Heart right ventricle (tissue), 16 donors: Measurements from ENCODE around the gene MS4A15. TPM values are rescaled to one million over a fixed set of nuclear protein-coding genes. Genes with fewer than 3 reads are reported as not detected.
"Not testable (repeated sequence)": the region's sequence is repeated elsewhere in the genome, so short reads cannot be mapped to it uniquely, and the experiment has no call there.

Experiments
- ATAC-seq, 8 donors: fragments of 200-7000 bp; cut with Tn5 transposase; one replicate each; pipeline ENCODE4 v1.9.1; 2020; ENCODE audit warnings: mild to moderate bottlenecking in 8 of 8, moderate library complexity in 8 of 8, moderate number of reproducible peaks in 1 of 8
- DNase-seq, 2 donors: peaks; one replicate each; pipeline ENCODE4 v3.0.0-alpha.2; 2020
- H3K27ac ChIP-seq, 10 donors: fragments of 200-600 bp; sonication (generic) in 2 of 10; one replicate each; pipeline versions ENCODE4 v1.5.0 to v1.8.0; 2020 to 2022; ENCODE audit warnings: mild to moderate bottlenecking in 3 of 10
- H3K27me3 ChIP-seq, 7 donors: fragments of 200-600 bp; one replicate each; pipeline ENCODE4 v1.8.0; 2021 to 2022; ENCODE audit warnings: mild to moderate bottlenecking in 2 of 7
- H3K36me3 ChIP-seq, 9 donors: fragments of 200-600 bp; sonication (generic) in 1 of 9; one replicate each; pipeline versions ENCODE4 v1.5.0 to v1.8.0; 2020 to 2022; ENCODE audit warnings: mild to moderate bottlenecking in 2 of 9
- H3K4me1 ChIP-seq, 9 donors: fragments of 200-600 bp; sonication (generic) in 1 of 9; one replicate each; pipeline versions ENCODE4 v1.5.0 to v1.8.0; 2020 to 2022; ENCODE audit warnings: mild to moderate bottlenecking in 4 of 9
- H3K4me3 ChIP-seq, 10 donors: fragments of 200-600 bp; sonication (generic) in 2 of 10; one replicate each; pipeline versions ENCODE4 v1.5.0 to v1.8.0; 2020 to 2022; ENCODE audit warnings: mild to moderate bottlenecking in 7 of 10, moderate library complexity in 2 of 10
- H3K9me3 ChIP-seq, 11 donors: fragments of 200-600 bp in 10 of 11; sonication (generic) in 2 of 11; one replicate each; pipeline versions ENCODE4 v1.5.0 to v1.8.0; 2013 to 2022; ENCODE audit warnings: mild to moderate bottlenecking in 2 of 11, control low read depth in 1 of 11, moderate library complexity in 1 of 11
- CTCF ChIP-seq, 9 donors: fragments of 200-600 bp; sonication (generic) in 2 of 9; IDR thresholded peaks; one replicate each; pipeline versions ENCODE4 v1.5.0 to v1.8.0; 2021 to 2022; ENCODE audit warnings: antibody characterized with exemption in 9 of 9, mild to moderate bottlenecking in 5 of 9, moderate library complexity in 1 of 9
- WGBS, 2 donors: extraction: QIAGEN DNeasy Blood & Tissue Kit; methylation state at CpG; one replicate each; pipeline ENCODE4 v1.1.7; 2013; ENCODE audit warnings: inconsistent platforms in 1 of 2; 5-methylcytosine and 5-hydroxymethylcytosine counted together
- intact Hi-C, 10 donors: fragments of 100-400 bp; cut with DNase I; formaldehyde crosslinking; loops; one replicate each; pipeline versions ENCODE4 v1.11.1 to v1.14.2; 2022
- polyA plus RNA-seq, 2 donors: library from polyadenylated mRNA; stranded (reverse); fragments of 200-250 nt; gene quantifications; one replicate each; pipeline ENCODE4 v1.2.3, GENCODE V29; 2013
- total RNA-seq, 10 donors: library from RNA; stranded (reverse); fragmentation: NEBNext Ultra II Directional in 3 of 10; extraction: Animal tissue kit (Norgen Biotek cat#: 25700) in 3 of 10; gene quantifications; one replicate each; pipeline versions ENCODE4 v1.2.1 to v1.2.4, GENCODE V29; 2021 to 2023
- donor health status: Arrhythmogenic right ventricular cardiomyopathy.
- donor health status: ischemic (EF 13 %, LVEDD 7.1; RV severe dilation, severe dysfunction).
- donor health status: healthy with polysubstance abuse.
- donor health status: DM: no; HTN: yes; CAD: no.
- donor health status: DM: no; HTN: no; CAD: no.
- donor health status: ischemic (EF 25% LVEDD 6.9; RV normal size, moderate dysfunction).
- donor health status: ischemic (EF 25% LVEDD 5.7; RV mildly dilated, moderate dysfunction).
- donor health status: healthy.
- donor health status: DM: yes; HTN: yes; CAD: no.
- donor health status: Ischemic cardiomyopathy.
- donor health status: ischemic (EF 35%, LVEDD 5.7; RV mildly dilated, moderate dysfunction).
- donor health status: nonischemic (EF 11% LVEDD 7.7; RV severe dilation, severe dysfunction).
- donor health status: DM: yes; HTN: yes; CAD: no.
- donor health status: PGD.
- donor health status: ischemic (EF 29% LVEDD 5.4; RV normal size, mild dysfunction).
- donor health status: nonischemic (EF 23%, LVEDD 6.1; RV moderate dilation, normal function).

Gene MS4A15
- total and polyA plus RNA-seq, 12 donors: not detected

- no peaks in the 10 kb centered on the region for H3K4me1 ChIP-seq
- 72 to 80% methylated on average over 4 of the region's 4 CpGs for WGBS, 2 donors
- no peak overlapping the region for H3K4me3 ChIP-seq
- no peak overlapping the region for H3K27ac ChIP-seq
- TF ChIP-seq CTCF (IDR thresholded peaks at IDR 0.05): no peak
- H3K36me3 ChIP-seq: no peaks in the 10 kb centered on the region
- no peak for ATAC-seq
- peaks cover 0 to 15% (median 11%) of the 10 kb centered on the region in 11 donors for H3K9me3 ChIP-seq
- intact Hi-C loops: no loop called here
- no peak for DNase-seq
- no peaks in the 10 kb centered on the region for H3K27me3 ChIP-seq
Measured at GRCh38 chr11:60818057-60818456, 61.4 kb downstream of the MS4A15 start.

- Histone ChIP-seq H3K9me3 (peaks cover 0 to 7% (median 3%) of the 10 kb centered on the region in 11 donors), H3K36me3 (no peaks in the 10 kb centered on the region), H3K4me3 (no peak overlapping the region), H3K4me1 (peaks cover 0 to 3% (median 0%) of the 10 kb centered on the region in 9 donors), H3K27me3 (no peaks in the 10 kb centered on the region), H3K27ac (no peak overlapping the region)
- ATAC-seq (no peak), DNase-seq (no peak)
- WGBS, 2 donors: 65 to 67% methylated on average over 15 of the region's 15 CpGs
- intact Hi-C loops: no loop called here
- TF ChIP-seq CTCF (IDR thresholded peaks at IDR 0.05): no peak
Measured at GRCh38 chr11:60821827-60822599, 65.3 kb downstream of the MS4A15 start.

GRCh38 chr11:60823745-60824306 lies 67.2 kb downstream of the MS4A15 start:
- WGBS, 2 donors: 94 to 95% methylated on average over 5 of the region's 5 CpGs
- intact Hi-C loops, ATAC-seq: not testable (repeated sequence)

GRCh38 chr11:60825118-60825517 lies 68.5 kb downstream of the MS4A15 start:
- 84 to 90% methylated on average over 5 of the region's 5 CpGs for WGBS, 2 donors
- intact Hi-C loops: loop anchor here in 1 of 10 donors (5.0 kb wide), 1 partner anchor 48 kb away; no protein-coding TSS in a partner anchor

More at GRCh38 chr11:60823745-60824306, 67.2 kb downstream of the MS4A15 start:
- not testable (repeated sequence) for H3K36me3 ChIP-seq, H3K27ac ChIP-seq, H3K27me3 ChIP-seq, H3K4me1 ChIP-seq, DNase-seq, H3K9me3 ChIP-seq, H3K4me3 ChIP-seq

More at GRCh38 chr11:60825118-60825517, 68.5 kb downstream of the MS4A15 start:
- Histone ChIP-seq H3K27ac (no peak overlapping the region), H3K4me1 (peaks cover 0 to 4% (median 0%) of the 10 kb centered on the region in 9 donors), H3K4me3 (no peak overlapping the region), H3K9me3 (no peaks in the 10 kb centered on the region), H3K36me3 (no peaks in the 10 kb centered on the region), H3K27me3 (no peaks in the 10 kb centered on the region)
- no peak for DNase-seq
- TF ChIP-seq CTCF (IDR thresholded peaks at IDR 0.05): no peak
- ATAC-seq: no peak
